Amygdala (tissue), 56 donors: ENCODE results near the gene TET3.

Source experiments
- DNase-seq, 56 donors: peaks; one replicate each; lab custom pipeline; 2025; lab: John Stamatoyannopoulos, UW

TET3 gene

DNA sequence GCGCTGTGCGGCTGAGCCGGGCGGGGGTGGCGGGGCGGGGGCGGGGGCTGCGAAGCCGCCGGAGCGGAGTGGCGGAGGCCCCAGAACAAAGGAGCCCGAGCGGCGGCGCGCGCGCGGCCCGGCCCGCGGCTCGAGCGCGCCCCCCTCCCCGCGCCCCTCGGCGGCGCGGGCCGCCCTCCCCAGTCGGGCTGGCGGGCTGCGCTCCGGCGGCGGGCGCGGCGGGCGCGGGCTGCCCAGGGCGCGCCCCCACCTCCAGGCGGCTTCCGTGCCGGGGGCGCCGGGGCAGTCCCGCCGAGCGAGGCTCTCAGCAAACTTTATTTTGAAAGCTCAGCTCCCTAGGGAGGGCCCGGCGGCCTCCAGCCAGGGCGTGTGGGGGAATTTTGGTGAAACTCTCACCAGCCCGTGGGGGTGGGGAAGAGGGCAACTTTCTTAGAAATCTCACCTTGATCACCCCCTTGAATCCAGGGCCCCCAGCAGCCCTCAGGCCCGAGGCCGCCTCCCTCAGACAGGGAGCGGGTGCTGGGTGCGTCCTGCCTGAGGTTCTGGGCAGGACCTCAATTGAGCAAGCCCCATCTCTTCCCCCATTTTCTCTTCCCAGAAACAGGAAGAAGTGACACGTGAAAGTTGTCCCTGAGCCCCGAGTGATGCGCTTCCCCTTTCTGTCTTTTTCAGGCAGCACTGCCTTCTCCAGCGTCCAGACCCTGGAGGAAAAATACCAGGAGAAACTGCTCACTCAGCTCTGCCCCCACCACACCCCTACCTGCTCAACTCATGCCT lies 786 bp downstream of the TET3 start:
- DNase-seq: peak in 6 of 56 donors; percentile 17 to 63 (median 36)

DNA sequence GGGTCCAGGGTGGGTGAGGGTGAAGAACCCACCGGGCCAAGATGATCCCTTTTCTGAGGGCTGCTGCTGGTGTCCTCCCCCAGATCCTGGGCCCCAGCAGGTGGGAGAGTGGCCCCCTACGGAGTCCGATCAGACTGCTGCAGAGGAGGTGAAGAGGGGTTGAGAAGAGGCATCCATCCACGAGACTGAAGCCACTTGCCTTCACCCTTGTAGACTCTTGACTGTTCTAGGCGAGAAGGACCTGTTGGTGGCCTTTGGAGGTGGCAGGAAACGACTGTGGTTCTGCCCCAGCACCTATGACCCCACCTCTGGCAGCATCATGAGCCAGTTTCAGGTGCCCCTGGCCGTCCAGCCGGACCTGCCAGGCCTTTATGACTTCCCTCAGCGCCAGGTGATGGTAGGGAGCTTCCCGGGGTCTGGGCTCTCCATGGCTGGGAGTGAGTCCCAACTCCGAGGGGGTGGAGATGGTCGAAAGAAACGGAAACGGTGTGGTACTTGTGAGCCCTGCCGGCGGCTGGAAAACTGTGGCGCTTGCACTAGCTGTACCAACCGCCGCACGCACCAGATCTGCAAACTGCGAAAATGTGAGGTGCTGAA lies 1.5 kb downstream of the TET3 start:
- DNase-seq: no peak

DNA sequence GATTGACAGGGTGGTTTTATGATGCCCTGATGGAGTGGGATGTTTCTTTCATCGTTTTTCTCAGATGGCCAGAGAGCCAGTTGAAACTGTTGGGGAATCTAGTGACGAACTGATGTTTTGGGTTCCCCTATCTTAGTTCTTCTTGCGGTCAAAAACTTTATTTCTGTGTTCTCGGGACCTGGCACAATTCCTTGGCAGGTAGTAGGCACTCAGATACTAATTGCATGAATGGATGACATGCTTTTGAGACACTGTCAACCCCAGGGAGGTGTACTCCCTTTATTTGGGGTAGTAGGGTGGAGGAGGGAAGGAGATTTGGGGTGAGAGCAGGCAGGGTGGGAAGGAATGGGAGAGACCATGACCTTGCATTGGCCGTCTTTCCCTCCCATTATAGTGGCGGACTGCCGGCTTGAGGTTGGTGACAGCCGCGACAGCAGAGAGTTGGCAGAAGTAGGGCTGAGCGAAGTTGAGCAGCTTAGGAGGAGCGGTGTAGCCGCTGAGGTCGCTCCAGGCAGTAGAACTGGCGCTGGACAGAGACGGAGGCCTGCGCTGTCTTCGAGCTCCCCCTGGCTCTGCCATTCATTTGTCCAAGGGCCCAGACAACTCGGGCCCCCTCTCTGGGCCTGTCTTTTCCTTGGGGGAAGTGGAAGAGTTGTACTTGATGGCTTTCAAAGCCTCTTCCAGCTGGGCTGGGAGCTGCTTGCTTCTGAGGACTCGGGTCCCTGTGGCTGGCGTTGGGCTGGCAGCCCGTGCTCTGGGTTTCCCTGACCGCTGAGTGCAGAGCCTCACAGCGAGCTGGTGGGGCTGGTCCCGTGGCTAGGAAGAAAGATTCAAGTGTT lies 2.6 kb downstream of the TET3 start:
- peak in 18 of 56 donors; percentile 15 to 65 (median 38) for DNase-seq

DNA sequence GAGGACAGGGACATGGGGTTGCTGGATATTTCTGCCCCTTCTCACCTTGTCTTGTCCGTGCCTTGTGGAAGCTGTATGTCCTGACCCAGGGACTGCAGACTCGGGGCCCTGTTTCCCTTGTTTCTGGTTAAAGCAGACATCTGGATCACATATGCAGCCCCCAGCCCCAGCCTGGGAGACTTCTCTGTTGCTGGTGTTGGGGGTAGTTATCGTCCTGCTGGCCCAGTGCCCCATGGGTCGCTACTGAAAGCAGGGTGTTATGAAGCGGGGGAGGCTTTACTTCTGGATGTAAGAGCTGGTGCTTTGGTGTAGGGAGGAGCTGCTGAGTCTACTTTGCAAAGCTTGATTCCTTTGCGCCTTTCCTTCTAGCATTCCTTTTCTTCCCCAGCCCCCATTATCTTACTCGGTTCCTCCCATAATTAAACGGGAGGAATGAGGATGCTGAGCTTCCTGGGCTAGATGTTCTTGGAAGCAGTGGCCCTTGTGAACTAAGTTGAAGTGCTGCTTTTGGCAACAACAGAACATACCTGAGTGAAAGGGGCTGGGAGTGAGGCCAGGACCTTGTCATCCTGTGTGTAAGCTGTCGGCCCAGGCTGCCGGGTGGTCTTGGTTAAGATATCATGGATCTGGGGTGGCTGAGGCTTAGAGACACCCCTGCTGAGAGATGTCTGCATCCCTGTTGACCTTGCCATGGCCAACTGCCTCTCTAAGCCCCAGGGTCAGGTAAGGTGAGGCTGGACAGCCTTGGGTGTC lies 3.4 kb downstream of the TET3 start:
- DNase-seq: no peak

DNA sequence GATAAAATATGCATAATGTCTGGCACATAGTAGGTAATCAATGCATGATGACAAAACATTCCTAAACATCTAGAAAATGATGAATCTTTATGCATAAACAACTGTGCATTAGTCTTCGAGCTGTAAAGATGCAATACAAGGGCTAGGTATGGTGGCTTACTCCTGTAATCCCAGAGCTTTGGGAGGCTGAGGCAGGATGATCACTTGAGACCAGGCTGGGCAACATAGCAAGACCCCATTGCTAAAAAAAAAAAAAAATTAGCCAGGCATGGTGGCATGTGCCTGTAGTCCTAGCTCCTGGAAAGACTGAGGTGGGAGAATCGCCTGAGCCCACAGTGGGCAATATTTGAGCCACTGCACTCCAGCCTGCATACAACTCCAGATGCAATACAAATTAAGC lies 5.3 kb downstream of the TET3 start:
- DNase-seq: no peak

DNA sequence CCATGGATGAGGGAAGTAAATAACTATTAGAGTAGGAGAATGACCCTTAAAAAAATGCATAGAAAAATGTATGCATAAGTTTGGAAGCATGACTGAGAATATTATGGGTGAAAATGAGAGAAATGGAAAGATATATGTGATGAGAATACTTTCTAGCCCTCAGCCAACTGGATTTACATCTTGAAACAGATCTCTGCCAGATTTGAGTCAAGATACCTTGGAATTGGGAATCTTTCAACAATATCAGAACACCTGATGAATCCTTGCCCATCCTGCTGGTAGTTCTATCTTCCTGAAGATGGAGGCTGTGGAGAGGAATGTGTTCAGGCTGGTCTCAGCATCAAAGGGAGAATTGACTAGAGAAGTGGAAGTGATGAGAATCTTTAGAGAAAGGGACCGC lies 5.8 kb downstream of the TET3 start:
- no peak for DNase-seq

DNA sequence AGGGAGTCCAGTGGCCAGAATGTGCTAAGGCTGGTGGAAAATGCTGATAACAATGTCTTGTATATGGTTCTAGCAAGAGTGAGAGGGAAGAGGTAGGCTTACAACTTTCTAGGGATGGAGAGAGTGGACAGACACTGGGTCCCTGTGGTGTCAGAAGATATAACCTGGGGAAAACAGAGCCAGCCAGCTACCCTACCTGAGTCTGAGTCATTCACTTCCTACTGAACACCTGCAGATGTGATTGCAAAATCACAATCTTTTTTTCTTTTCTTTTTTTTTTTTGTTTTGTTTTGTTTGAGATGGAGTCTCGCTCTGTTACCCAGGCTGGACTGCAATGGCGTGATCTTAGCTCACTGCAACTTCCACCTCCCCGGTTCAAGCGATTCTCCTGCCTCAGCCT lies 7.3 kb downstream of the TET3 start:
- no peak for DNase-seq

DNA sequence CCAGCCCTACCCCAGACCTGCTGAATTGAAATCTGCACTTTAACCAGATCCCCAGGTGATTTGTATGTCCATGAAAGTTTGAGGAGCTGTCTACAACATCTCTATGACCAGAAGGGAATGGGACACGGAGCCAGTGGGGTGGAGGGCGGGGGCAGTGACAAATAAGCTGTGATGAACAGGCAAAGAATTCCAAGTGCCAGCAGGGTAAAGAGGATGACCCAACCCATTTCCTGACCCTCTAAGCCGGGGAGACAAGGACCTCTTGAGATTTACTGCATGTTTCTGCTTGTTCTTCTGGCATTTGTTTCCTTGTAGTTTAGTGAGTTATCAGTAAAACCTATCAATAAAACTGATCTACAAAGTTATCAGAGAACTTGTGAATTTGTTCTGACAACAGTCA lies 8.7 kb downstream of the TET3 start:
- DNase-seq: no peak

DNA sequence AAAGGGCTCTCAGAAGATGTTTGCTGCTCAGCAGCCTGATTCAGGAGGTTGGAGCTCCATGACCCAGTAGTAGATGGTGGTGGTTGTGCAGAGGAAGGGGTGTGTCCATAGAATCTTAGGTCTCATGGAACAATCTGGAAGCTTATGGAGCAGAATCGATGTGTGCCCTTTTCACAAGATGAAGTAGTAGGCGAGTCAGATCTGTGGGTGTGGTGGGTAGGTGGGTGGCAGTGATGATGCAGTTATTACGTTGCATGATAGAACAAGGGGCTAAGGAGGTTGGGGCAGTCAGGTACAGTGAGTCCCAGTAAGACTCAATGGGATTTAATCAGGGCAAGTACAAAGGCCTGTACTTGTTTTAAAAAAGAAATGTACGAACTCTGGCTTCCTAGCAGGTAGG lies 9.1 kb downstream of the TET3 start:
- DNase-seq: no peak

DNA sequence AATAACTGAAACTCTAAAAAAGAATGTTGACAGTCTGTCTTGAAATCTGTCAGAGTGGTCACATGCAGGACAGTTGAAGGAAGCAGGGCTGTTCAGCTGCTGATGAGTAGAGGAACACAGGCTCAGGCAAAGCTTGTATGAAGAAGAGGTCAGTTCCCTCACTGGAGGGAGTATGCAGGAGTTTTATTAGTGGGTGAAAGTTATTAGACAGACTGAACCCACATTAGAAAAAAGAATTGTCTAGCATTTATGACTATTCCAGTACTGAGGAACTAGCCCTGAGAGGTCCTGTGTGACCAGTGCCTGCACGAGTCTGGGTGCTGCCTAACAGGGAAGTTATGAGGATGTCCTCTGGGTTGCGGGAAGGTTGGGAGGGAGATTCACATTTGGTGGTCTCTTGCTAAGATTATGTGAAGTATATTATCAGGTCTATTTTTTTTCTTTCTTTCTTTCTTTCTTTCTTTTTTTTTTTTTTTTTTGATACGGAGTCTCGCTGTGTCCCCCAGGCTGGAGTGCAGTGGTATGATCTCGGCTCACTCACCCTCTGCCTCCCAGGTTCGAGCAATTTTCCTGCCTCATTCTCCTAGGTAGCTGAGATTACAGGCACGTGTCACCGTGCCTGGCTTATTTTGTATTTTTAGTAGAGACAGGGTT lies 9.6 kb downstream of the TET3 start:
- no peak for DNase-seq

DNA sequence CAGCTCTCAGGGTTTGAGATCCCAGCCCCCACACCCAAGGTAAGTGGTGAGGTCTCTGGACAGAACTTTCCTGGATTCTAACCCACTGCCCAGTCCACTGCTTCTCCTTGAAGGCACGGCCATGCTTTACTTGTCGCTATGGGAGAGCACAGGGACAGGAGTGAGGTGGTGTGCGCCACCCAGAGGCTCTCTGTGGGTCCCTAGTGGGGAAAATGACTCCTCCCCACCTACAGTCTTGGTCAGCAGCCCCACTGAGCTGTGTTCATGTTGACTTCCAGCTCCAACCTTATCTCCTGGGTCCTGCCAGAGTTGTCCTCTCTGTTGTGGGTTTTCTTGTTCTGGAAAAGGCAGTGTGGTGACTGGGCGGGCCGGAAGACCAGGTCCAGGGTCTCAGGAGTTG lies 11.1 kb downstream of the TET3 start:
- no peak for DNase-seq

DNA sequence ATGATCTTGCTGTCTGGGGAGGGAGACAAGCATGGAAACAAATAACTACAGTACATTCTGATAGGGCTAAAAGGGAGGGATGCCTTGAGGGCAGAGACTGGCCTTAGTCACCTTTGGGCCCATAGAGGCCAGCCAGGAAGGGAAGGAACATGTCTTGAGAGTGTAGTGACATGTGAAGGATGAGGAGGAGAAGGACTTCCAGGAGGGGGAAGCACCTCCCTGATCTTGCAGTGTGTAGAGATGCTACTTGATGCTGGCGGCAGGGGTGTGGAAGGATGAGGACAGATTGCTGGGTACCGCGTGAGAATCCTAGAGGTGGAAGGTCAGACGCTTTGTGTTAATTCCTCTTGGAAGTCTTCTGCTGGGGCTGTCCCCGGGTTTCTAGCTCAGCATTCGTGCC lies 13.1 kb downstream of the TET3 start:
- DNase-seq: peak in 4 of 56 donors; percentile 8 to 23 (median 17)

DNA sequence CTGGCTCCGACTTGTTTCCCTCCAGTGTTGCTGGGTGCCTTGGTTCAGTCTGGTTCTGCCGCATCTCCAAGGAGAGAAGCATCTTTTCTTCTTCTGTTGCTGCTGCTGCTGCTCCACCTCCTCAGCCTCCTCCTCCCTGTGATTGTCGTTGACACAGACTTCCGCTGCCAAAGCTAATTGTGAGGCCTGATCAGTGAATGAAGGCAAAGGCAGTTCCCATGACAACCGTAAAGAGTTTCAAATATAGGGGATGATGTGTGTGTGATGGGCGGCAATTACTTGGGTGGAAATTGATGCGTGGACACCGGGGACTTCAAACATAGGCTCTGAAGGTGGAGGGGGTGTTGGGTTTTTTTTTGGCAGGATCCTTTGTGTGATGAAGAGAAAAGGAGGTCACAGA lies 13.7 kb downstream of the TET3 start:
- DNase-seq: peak in 24 of 56 donors; percentile 26 to 81 (median 52)

DNA sequence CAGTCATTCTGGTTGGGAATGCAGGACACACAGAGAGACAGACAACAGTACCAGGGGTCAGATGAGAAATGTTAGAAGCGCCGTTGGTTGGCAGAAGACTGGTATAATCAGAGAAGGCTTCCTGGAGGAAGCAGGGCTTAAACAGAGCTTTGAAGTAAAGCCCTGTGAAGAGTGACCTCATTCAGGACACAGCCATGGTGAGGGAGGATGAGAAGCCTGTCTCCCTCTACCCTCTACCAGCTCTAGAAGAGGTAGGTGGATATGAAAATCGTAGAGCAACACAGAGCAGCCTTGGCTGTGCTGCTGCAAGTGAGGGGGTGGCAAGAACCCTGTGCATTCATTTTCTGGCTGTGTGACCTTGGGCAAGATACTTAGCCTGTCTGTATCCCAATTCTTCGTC lies 14.2 kb downstream of the TET3 start:
- DNase-seq: no peak

DNA sequence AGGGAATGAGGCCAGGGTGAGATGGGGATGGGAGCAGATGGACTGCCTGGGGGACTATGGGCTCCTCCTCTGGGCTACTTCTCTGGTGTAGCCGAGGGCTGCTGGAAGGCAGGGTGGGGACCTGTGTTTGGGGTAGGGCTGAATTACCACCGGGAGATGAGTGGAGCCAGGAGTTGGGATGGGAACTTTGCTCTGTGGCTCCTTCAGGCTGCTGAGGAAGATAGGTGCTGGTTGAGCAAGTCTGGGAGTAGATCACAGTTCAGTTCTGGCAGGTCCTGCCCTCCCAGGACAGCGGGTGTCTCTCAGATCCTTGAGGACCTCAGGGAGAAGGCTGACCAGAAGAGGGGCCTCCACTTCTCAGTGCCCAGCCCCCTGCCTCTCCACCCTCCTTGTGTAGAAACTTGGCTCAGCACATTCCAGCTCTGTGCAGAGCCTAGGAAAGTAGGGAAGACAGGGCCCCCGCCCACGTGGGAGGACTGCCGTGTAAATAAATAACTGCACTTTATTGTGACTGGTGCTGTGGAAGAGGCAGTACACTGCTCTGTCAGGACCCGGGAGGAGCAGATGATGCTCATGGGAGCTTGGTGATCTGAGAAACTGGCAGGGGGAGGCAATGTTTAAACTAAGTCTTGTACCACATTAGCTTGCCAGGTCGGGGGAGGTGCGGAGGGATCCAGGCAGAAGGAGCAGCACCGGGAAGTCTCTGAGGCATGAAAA lies 15.3 kb downstream of the TET3 start:
- DNase-seq: peak in 6 of 56 donors; percentile 27 to 46 (median 34)

DNA sequence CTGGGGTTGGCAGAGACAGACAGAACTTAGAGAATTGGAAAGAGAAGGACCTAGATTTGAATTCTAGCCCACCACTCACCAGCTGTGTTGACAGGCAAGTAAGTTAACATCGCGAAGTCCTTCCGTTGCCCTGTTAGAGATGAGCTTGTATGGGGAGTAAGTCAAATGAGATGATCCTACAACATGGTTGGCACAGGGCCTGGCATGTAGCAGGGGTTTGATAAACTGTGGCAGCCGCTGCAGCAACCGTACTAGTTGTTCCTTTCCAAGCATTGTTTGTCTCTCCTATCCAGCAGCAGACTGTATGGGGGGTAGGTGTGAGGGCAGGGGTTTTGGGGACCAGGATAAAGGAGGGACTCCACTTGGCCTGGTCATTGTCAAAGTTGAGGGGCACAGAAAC lies 16.0 kb downstream of the TET3 start:
- DNase-seq: no peak

DNA sequence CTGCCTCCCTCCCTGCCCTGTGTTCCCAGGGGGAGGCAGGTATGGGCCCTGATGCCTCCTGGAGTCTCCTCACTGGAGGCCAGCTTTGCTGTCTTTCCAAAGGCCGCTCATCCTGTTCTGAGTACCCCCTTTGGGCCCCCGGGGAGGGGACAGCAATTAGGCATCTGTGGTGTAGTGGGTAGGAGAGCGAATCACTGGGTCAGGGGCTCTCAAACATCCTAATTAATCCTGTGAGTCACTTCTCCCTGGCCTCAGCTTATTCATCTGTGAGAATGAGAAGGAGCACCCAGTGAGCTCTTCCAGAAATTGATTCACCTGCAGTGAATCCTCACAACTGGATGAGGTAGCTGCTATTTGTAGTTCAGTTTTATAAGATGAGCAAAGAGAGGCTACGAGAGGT lies 16.4 kb downstream of the TET3 start:
- DNase-seq: no peak

DNA sequence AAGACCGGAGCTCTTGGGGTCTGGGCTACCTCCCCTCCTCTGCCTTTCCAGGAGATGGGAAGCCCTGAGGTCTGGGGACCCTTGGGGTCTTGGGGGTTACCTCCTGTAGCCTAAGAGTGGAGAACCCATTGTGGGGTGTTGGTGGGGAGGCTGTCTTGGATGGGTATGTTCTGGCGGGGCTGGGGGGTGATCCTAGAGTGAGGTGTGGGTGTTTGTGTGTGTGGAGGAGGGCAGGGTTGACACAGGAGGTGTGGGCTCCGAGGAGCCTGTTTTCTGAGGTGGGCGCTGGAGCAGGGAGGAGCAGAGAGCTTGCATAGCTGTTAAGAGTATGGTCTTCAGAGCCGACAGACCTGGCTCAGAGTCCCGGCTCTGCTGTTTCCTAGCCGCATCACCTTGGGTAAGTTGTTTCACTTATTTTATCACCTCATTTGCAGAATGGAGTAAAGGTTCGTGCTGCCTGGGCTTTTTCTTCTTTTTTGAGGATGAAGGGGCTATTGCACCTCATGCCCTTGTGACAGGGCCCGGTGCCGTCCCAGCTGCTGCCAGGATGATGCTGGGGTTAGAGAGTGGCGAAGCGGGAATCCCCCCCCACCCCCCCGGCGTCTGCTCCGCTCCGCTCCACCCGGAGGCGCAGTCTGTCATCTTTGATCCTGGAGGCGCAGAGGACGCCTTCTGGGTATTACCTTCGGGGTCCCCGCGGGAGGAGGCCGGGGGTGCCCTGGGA lies 17.2 kb downstream of the TET3 start:
- DNase-seq: no peak
